Measurements from ENCODE around the gene SPRR2E. TPM values are rescaled to one million over a fixed set of nuclear protein-coding genes. Genes with fewer than 3 reads are reported as not detected.
"Not testable (repeated sequence)": the region's sequence is repeated elsewhere in the genome, so short reads cannot be mapped to it uniquely, and the experiment has no call there.

Gene SPRR2E
- polyA plus RNA-seq (2011; rRNA removed) (not detected in 2 replicates), polyA minus RNA-seq (2011; rRNA and poly(A)+ RNA removed) (not detected in 2 replicates)

- Histone ChIP-seq H3K27ac (ENCODE audit: low read depth, low read length) (no peak within 1 kb of the TSS), H3K9me3 (ENCODE audit: control insufficient read depth, insufficient read depth, low read length) (no peaks in the 10 kb centered on the region), H3K4me3 (ENCODE audit: low read depth, low read length) (no peak within 1 kb of the TSS), H3K27me3 (ENCODE audit: control insufficient read depth, insufficient read depth, low read length) (no peaks in the 10 kb centered on the region)
- POLR2A ChIA-PET, result no interaction called here
- TF ChIP-seq CTCF (IDR thresholded peaks at IDR 0.05; ENCODE audit: low read depth, low read length), result no peak
- CTCF ChIA-PET, result no interaction called here
- no peak for DNase-seq (ENCODE audit: low read depth, low spot score)
Measured at GRCh38 chr1:153094426-153094825, at the start of gene SPRR2E. SPRR2E (minus strand) TSS chr1:153094526; CDS start chr1:153093751, 775 bp downstream.

- POLR2A ChIA-PET, result no interaction called here
- CTCF ChIA-PET, result no interaction called here
- no peak for TF ChIP-seq CTCF (IDR thresholded peaks at IDR 0.05; ENCODE audit: low read depth, low read length)
- no peak for DNase-seq (ENCODE audit: low read depth, low spot score)
- H3K27me3 ChIP-seq (ENCODE audit: control insufficient read depth, insufficient read depth, low read length), result no peaks in the 10 kb centered on the region
- H3K9me3 ChIP-seq (ENCODE audit: control insufficient read depth, insufficient read depth, low read length), result no peaks in the 10 kb centered on the region
- no peak overlapping the region for H3K4me3 ChIP-seq (ENCODE audit: low read depth, low read length)
- H3K27ac ChIP-seq (ENCODE audit: low read depth, low read length), result no peak overlapping the region
Measured at GRCh38 chr1:153141377-153141776, 47.1 kb upstream of the SPRR2E start.

GRCh38 chr1:153140484-153140883 lies 46.2 kb upstream of the SPRR2E start:
- ChIA-PET POLR2A (no interaction called here), CTCF (no interaction called here)
- TF ChIP-seq CTCF (IDR thresholded peaks at IDR 0.05; ENCODE audit: low read depth, low read length), result no peak

GRCh38 chr1:153133743-153134142 lies 39.4 kb upstream of the SPRR2E start:
- Histone ChIP-seq H3K27me3 (ENCODE audit: control insufficient read depth, insufficient read depth, low read length) (no peaks in the 10 kb centered on the region), H3K27ac (ENCODE audit: low read depth, low read length) (no peak overlapping the region), H3K4me3 (ENCODE audit: low read depth, low read length) (no peak overlapping the region), H3K9me3 (ENCODE audit: control insufficient read depth, insufficient read depth, low read length) (no peaks in the 10 kb centered on the region)
- ChIA-PET POLR2A (no interaction called here), CTCF (no interaction called here)
- no peak for DNase-seq (ENCODE audit: low read depth, low spot score)
- no peak for TF ChIP-seq CTCF (IDR thresholded peaks at IDR 0.05; ENCODE audit: low read depth, low read length)

More at GRCh38 chr1:153140484-153140883, 46.2 kb upstream of the SPRR2E start:
- Histone ChIP-seq H3K27ac (ENCODE audit: low read depth, low read length) (no peak overlapping the region), H3K4me3 (ENCODE audit: low read depth, low read length) (no peak overlapping the region), H3K27me3 (ENCODE audit: control insufficient read depth, insufficient read depth, low read length) (no peaks in the 10 kb centered on the region), H3K9me3 (ENCODE audit: control insufficient read depth, insufficient read depth, low read length) (no peaks in the 10 kb centered on the region)
- no peak for DNase-seq (ENCODE audit: low read depth, low spot score)

- POLR2A ChIA-PET, result no interaction called here
- no peaks in the 10 kb centered on the region for H3K27me3 ChIP-seq (ENCODE audit: control insufficient read depth, insufficient read depth, low read length)
- CTCF ChIA-PET, result no interaction called here
- no peak for DNase-seq (ENCODE audit: low read depth, low spot score)
- no peak for TF ChIP-seq CTCF (IDR thresholded peaks at IDR 0.05; ENCODE audit: low read depth, low read length)
- no peak overlapping the region for H3K4me3 ChIP-seq (ENCODE audit: low read depth, low read length)
- no peaks in the 10 kb centered on the region for H3K9me3 ChIP-seq (ENCODE audit: control insufficient read depth, insufficient read depth, low read length)
- no peak overlapping the region for H3K27ac ChIP-seq (ENCODE audit: low read depth, low read length)
Measured at GRCh38 chr1:153133267-153133666, 38.9 kb upstream of the SPRR2E start.

- H3K27me3 ChIP-seq (ENCODE audit: control insufficient read depth, insufficient read depth, low read length); H3K27ac ChIP-seq (ENCODE audit: low read depth, low read length); POLR2A ChIA-PET; DNase-seq (ENCODE audit: low read depth, low spot score); H3K9me3 ChIP-seq (ENCODE audit: control insufficient read depth, insufficient read depth, low read length); CTCF ChIA-PET; H3K4me3 ChIP-seq (ENCODE audit: low read depth, low read length): not testable (repeated sequence)
Measured at GRCh38 chr1:153128688-153129087, 34.4 kb upstream of the SPRR2E start.
